ENCODE results near the gene HP1BP3.
A peak's percentile ranks its signal among the peaks of the same experiment; 100 is the strongest.

Gene HP1BP3

GRCh38 chr1:20767271-20767670 lies 19.8 kb downstream of the HP1BP3 start:
- no peak for DNase-seq (ENCODE audit: low spot score)

GRCh38 chr1:20763417-20763816 lies 23.7 kb downstream of the HP1BP3 start:
- DNase-seq (ENCODE audit: low spot score), result no peak

- DNase-seq (ENCODE audit: low spot score), result no peak
Observed at GRCh38 chr1:20760322-20760721, 26.8 kb downstream of the HP1BP3 start.

- peak; percentile 54 for DNase-seq (ENCODE audit: low spot score)
Observed at GRCh38 chr1:20753589-20753988, 33.5 kb downstream of the HP1BP3 start.

GRCh38 chr1:20751462-20751990 lies 35.6 kb downstream of the HP1BP3 start:
- DNase-seq (ENCODE audit: low spot score), result no peak

GRCh38 chr1:20742671-20743070 lies 44.4 kb downstream of the HP1BP3 start:
- no peak for DNase-seq (ENCODE audit: low spot score)

- DNase-seq (ENCODE audit: low spot score), result no peak
Observed at GRCh38 chr1:20740781-20741180, 46.3 kb downstream of the HP1BP3 start.

- DNase-seq (ENCODE audit: low spot score), result no peak
Observed at GRCh38 chr1:20739225-20739624, 47.9 kb downstream of the HP1BP3 start.

GRCh38 chr1:20735581-20736111 lies 51.5 kb downstream of the HP1BP3 start:
- DNase-seq (ENCODE audit: low spot score), result no peak

GRCh38 chr1:20733360-20733975 lies 53.6 kb downstream of the HP1BP3 start:
- DNase-seq (ENCODE audit: low spot score), result no peak

GRCh38 chr1:20732588-20733359 lies 54.3 kb downstream of the HP1BP3 start, which contains the start of gene SH2D5:
TSS of gene SH2D5 (minus strand) at chr1:20732703. CDS start at chr1:20728044, 4,659 bp downstream.
- DNase-seq (ENCODE audit: low spot score), result peak; percentile 95

GRCh38 chr1:20732071-20732587 lies 55.0 kb downstream of the HP1BP3 start:
- peak; percentile 59 for DNase-seq (ENCODE audit: low spot score)

- no peak for DNase-seq (ENCODE audit: low spot score)
Observed at GRCh38 chr1:20731057-20731991, 55.8 kb downstream of the HP1BP3 start.

GRCh38 chr1:20730690-20731056 lies 56.4 kb downstream of the HP1BP3 start:
- DNase-seq (ENCODE audit: low spot score), result no peak

- no peak for DNase-seq (ENCODE audit: low spot score)
Observed at GRCh38 chr1:20729990-20730689, 57.0 kb downstream of the HP1BP3 start.

- no peak for DNase-seq (ENCODE audit: low spot score)
Observed at GRCh38 chr1:20729155-20729931, 57.8 kb downstream of the HP1BP3 start.

- no peak for DNase-seq (ENCODE audit: low spot score)
Observed at GRCh38 chr1:20728371-20729154, 58.5 kb downstream of the HP1BP3 start.

- no peak for DNase-seq (ENCODE audit: low spot score)
Observed at GRCh38 chr1:20727746-20728316, 59.3 kb downstream of the HP1BP3 start.

Data from SW480 (cell line).